Middle frontal gyrus (tissue), 1 donor: Measurements from ENCODE around the gene SLC6A17.

Source experiments
- DNase-seq: peaks from one replicate; pipeline ENCODE4 v3.0.0-alpha.2; 2015; ENCODE audit warnings: low spot score; ENCODE audit errors: extremely low spot score

SLC6A17 gene

DNA sequence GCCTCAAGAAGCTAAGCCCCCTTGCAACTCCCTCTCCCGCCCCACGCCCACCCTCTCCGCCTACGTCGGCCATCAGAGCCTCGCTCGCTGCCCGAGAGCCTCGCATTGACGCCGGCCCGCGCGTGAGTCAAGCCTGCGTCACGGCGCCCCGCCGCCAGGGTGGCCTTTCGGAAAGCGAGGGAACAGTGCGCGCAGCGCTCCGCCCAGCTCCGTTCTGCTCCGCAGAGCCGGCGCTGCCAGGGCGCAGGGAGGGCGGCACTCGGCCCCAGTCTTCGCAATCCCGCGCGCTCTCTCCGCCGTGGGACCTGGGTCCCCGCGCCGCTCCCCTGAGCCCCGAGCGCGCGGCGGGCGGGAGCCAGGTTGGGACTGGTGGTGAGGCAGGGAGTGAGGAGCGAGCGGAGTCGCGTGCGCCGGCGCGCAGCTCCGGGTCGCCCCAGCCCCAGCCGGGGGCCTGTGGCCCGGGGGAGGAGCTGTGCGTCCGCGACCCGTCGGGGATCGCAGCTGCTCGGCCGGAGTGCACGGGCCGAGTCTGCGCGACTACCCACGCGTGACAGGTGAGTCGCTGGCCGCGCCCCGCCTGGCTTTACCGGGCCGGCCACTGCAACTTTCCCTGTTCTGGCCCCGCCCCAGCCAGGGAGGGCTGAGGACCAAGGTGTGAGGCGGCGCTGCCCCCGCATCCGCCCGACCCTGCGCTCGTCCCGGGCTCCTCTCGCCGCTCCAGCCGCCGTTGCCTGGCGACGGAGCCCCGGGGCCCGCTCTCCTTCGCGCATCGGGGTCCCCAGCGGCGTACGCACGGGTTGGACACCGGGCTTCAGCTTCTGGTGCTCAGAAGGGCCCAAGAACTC is at the start of gene SLC6A17:
TSS of gene SLC6A17 (plus strand) at position 165 of the 845 bp plus-strand sequence. CDS start 16,436 bp downstream, outside the sequence.
- peak; percentile 47 for DNase-seq

GRCh38 chr1:110102081-110102480 is 48.2 kb upstream of the SLC6A17 start:
- DNase-seq, result no peak

GRCh38 chr1:110106013-110106941 is 44.0 kb upstream of the SLC6A17 start:
- peak; percentile 27 for DNase-seq

- no peak for DNase-seq
Measured at GRCh38 chr1:110107867-110108469, 42.3 kb upstream of the SLC6A17 start.

DNA sequence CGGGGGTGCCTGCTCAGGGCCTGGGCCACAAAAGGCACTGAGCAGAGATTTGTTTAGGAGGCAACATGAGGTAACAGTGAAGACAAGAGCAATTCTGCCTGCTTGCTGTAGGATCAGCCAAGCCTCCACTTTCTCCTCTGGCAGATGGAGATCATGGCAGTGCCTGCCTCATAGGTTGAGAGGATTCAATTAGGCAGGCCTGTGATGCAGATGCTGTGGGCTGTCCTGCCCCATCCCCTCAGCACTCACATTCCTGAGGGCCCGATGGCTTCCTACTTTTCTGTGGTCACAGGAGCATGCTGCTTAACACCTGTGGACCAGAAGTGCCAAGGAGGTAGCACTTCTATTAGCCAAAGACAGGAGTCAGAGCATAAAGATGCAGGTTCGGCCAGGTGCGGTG is 39.2 kb upstream of the SLC6A17 start:
- no peak for DNase-seq

- DNase-seq, result no peak
Measured at GRCh38 chr1:110112143-110112542, 38.2 kb upstream of the SLC6A17 start, which contains the start of gene UBL4B. Gene UBL4B (plus strand): TSS chr1:110112443. CDS start chr1:110112535, 92 bp downstream.

GRCh38 chr1:110112656-110113055 is 37.6 kb upstream of the SLC6A17 start:
- no peak for DNase-seq

GRCh38 chr1:110113551-110113950 is 36.7 kb upstream of the SLC6A17 start:
- DNase-seq, result no peak

DNA sequence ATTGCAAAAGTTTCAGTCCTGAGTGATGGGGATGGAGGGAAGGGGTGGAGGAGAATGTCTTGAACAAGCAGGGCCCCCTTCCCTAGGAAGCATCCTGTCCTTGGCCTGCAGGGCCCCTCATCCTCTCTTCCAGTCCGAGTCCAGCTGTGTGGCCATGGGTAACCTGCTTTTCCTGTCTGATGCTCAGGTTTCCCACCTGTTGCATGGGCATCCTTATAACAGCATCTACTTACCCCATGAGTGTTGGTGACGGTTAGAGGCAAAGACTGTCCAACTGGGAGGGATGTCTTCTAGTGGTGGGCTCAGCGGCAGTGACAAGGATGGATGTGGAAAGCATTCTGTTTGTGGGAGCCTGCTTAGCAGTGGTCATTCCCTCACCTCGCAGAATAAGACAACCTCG is 36.1 kb upstream of the SLC6A17 start:
- no peak for DNase-seq

GRCh38 chr1:110114784-110115183 is 35.5 kb upstream of the SLC6A17 start:
- no peak for DNase-seq

GRCh38 chr1:110118636-110119396 is 31.5 kb upstream of the SLC6A17 start:
- no peak for DNase-seq

DNA sequence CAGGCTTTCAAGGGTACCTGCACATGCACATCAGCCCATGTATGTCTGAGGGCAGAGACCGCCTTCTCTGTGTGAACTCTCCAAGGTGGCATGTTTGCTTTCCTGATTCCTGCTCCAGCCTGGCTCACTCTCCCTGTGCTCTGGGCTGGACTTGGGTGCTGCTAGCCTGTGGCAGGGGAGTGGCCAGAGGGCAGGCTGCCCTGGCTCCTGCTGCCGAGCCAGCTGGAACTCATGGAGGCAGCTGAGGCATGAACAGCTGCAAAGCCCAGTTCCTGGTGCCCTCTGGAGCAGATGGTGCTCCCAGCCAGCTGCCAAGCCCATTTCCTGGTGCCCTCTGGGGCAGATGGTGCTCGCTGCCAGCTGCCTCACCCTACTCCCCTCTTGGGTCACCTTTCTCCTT is 30.5 kb upstream of the SLC6A17 start:
- DNase-seq, result no peak

GRCh38 chr1:110120960-110121561 is 29.2 kb upstream of the SLC6A17 start:
- DNase-seq, result no peak

DNA sequence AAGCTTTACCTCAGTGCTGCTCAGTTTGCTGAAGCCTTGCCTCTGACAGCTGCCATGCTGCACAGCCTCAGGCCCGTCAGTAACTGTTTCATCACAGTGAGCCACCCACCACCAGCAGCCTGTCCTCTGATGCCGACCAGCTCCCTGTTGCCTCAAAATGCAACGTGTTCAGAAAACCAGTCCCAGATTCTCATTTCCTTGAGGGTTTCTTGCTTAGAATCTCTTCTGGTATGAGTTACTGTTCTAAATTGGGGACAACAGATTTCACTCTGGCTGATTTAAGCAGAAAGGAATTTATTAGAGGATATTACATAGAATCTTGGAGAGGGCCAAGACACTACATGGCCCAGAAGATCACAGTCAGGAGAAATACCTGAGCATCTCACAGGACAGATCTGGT is 27.1 kb upstream of the SLC6A17 start:
- DNase-seq, result no peak

DNA sequence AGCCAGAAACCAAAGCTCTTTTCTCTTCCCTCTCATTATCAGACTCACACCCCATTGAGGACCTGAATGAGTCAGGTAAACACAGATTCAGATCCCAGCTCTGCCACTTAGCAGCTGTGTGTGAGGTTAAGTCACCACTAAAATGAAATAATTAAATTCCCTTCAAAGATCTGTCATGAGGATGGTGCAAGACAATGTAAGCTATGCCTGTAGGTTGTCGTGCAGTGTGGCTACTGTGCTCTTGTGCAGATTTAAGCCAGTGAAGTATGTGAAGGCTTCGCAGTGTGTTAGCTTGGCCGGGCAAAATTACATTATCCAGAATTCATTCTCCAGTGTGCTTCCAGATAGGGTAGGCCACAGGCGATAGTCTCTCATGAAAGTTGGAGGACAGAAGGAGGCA is 24.5 kb upstream of the SLC6A17 start:
- DNase-seq, result no peak

GRCh38 chr1:110130113-110130591 is 20.1 kb upstream of the SLC6A17 start:
- peak; percentile 71 for DNase-seq

- DNase-seq, result no peak
Measured at GRCh38 chr1:110130989-110131388, 19.3 kb upstream of the SLC6A17 start.

GRCh38 chr1:110132682-110133081 is 17.6 kb upstream of the SLC6A17 start:
- no peak for DNase-seq

- peak; percentile 33 for DNase-seq
Measured at GRCh38 chr1:110133436-110133835, 16.9 kb upstream of the SLC6A17 start.

DNA sequence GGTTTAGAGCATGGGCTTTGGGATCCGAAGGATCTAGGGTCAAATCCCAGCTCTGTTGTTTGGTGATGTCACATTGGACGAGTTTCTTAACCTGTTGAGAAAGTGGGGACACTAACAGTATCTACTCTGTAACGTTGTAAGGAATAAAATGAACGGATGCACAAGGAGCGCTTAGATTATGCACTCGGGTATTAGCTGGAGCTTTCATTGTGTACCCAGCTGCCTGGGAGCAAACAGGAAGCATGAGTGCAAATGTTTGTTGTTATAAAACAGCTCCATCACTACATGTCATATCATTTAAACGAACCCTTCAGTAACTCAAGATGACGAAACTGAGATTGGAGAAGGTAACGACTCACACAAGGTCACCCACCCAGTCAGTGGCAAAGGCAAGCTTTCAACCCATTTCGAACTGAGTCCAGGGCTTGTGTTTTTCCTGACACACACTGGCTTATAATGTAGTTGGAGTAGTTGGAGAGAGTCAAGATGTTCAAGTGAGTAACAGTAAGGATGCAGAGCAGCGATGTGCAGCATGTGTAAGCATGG is 16.2 kb upstream of the SLC6A17 start:
- no peak for DNase-seq
